PC-3 (cell line): ENCODE data around the gene KCNH8. TPM values are rescaled to one million over a fixed set of nuclear protein-coding genes. Genes with fewer than 3 reads are reported as not detected.

Source experiments
- ATAC-seq: fragments of 200-7000 bp; cut with Tn5 transposase; 2 replicates; pipeline ENCODE4 v1.9.1; 2020; ENCODE audit warnings: mild to moderate bottlenecking, moderate library complexity
- BruUV-seq: library from RNA; stranded (reverse); fragments of 400-500 nt; replicated peaks from 2 replicates; lab custom pipeline; 2021; lab: Mats Ljungman, UMichigan
- CTCF ChIA-PET: fragments of 300-600 bp; sonication (Branson Sonifier 250); formaldehyde crosslinking; loops from one replicate; lab custom pipeline; 2022; ENCODE audit warnings: antibody characterized with exemption; lab: Charles Lee
- POLR2A ChIA-PET: fragments of 300-600 bp; sonication (Branson Sonifier 250); formaldehyde crosslinking; loops from one replicate; lab custom pipeline; 2022; ENCODE audit warnings: antibody characterized with exemption; ENCODE audit not compliant: unreplicated experiment; lab: Charles Lee
- DNase-seq: peaks from one replicate; pipeline ENCODE4 v3.0.0-alpha.2; 2015
- H2AFZ ChIP-seq: fragments of 300-600 bp; sonication (generic); 2 replicates; pipeline ENCODE4 v1.6.0; 2016; ENCODE audit warnings: antibody characterized with exemption, low read length
- H3F3A ChIP-seq: fragments of 300-600 bp; sonication (generic); one replicate; pipeline ENCODE4 v1.6.0; 2017; ENCODE audit warnings: antibody characterized with exemption, low read length, control low read depth, mild to moderate bottlenecking; ENCODE audit not compliant: unreplicated experiment
- H3K27ac ChIP-seq: fragments of 300-600 bp; sonication (generic); 2 replicates; pipeline ENCODE4 v1.5.1; 2016; ENCODE audit warnings: mild to moderate bottlenecking, low read length
- H3K27me3 ChIP-seq: fragments of 300-600 bp; sonication (generic); 2 replicates; pipeline ENCODE4 v1.6.1; 2016; ENCODE audit warnings: low read length, mixed read lengths
- H3K36me3 ChIP-seq: fragments of 300-600 bp; sonication (generic); 2 replicates; pipeline ENCODE4 v1.6.1; 2016; ENCODE audit warnings: low read depth, mixed run types, low read length, mixed read lengths
- H3K4me1 ChIP-seq: fragments of 300-600 bp; sonication (generic); 2 replicates; pipeline ENCODE4 v1.5.1; 2016; ENCODE audit warnings: low read length; ENCODE audit not compliant: insufficient read depth
- H3K4me2 ChIP-seq: fragments of 300-600 bp; sonication (generic); 2 replicates; pipeline ENCODE4 v1.6.0; 2016; ENCODE audit warnings: low read length
- H3K4me3 ChIP-seq: fragments of 300-600 bp; sonication (generic); 2 replicates; pipeline ENCODE4 v1.5.1; 2016; ENCODE audit warnings: mild to moderate bottlenecking, low read length, mixed read lengths
- H3K79me2 ChIP-seq: fragments of 300-600 bp; sonication (generic); 2 replicates; pipeline ENCODE4 v1.6.1; 2017; ENCODE audit warnings: low read length, mixed read lengths
- H3K9ac ChIP-seq: fragments of 300-600 bp; sonication (generic); 2 replicates; pipeline ENCODE4 v1.6.0; 2016; ENCODE audit warnings: mild to moderate bottlenecking, low read length
- H3K9me2 ChIP-seq: fragments of 300-600 bp; sonication (generic); replicated peaks from 2 replicates; pipeline ENCODE4 v1.6.1; 2016; ENCODE audit warnings: mixed run types, low read length, mixed read lengths
- H3K9me3 ChIP-seq: fragments of 300-600 bp; sonication (generic); 2 replicates; pipeline ENCODE4 v1.6.1; 2016; ENCODE audit warnings: low read length, mixed read lengths
- H4K20me1 ChIP-seq: fragments of 300-600 bp; sonication (generic); 2 replicates; pipeline ENCODE4 v1.6.1; 2016; ENCODE audit warnings: low read length, mixed read lengths
- CTCF ChIP-seq: fragments of 300-600 bp; sonication (generic); conservative IDR thresholded peaks from 2 replicates; pipeline ENCODE4 v1.5.1; 2017; ENCODE audit warnings: antibody characterized with exemption, low read depth, mild to moderate bottlenecking, low read length
- EZH2 ChIP-seq: fragments of 300-600 bp; sonication (generic); IDR thresholded peaks from one replicate; pipeline ENCODE4 v1.6.1; 2017; ENCODE audit warnings: antibody characterized with exemption, mild to moderate bottlenecking, low read length; ENCODE audit not compliant: unreplicated experiment
- EZH2phosphoT487 ChIP-seq: fragments of 300-600 bp; sonication (generic); IDR thresholded peaks from 2 replicates; pipeline ENCODE4 v1.6.1; 2018; ENCODE audit warnings: mild to moderate bottlenecking, antibody characterized with exemption, low read length, borderline replicate concordance
- intact Hi-C: fragments of 100-400 bp; cut with micrococcal nuclease; formaldehyde crosslinking; loops from 2 replicates; pipeline ENCODE4 v1.9.0; 2023
- total RNA-seq: library from RNA; depleted of rRNA; stranded (reverse); fragments of >200 nt; gene quantifications from 2 replicates; pipeline ENCODE4 v1.2.3, GENCODE V29; 2014

The KCNH8 gene
- total RNA-seq, 1 experiment from 2014 or later, result not detected

- TF ChIP-seq EZH2 (no peak), EZH2phosphoT487 (no peak), CTCF (no peak)
- ChIA-PET CTCF (no interaction called here), POLR2A (no interaction called here)
- Histone ChIP-seq H3K4me3 (no peak overlapping the region), H3F3A (no peaks in the 10 kb centered on the region), H3K9me3 (no peaks in the 10 kb centered on the region), H3K79me2 (no peaks in the 10 kb centered on the region), H3K9ac (no peak overlapping the region), H3K27ac (no peak overlapping the region), H3K4me1 (no peaks in the 10 kb centered on the region), H3K9me2 (no peaks in the 10 kb centered on the region), H3K4me2 (no peak overlapping the region), H3K36me3 (no peaks in the 10 kb centered on the region), H3K27me3 (no peaks in the 10 kb centered on the region), H4K20me1 (no peaks in the 10 kb centered on the region), H2AFZ (no peak overlapping the region)
- intact Hi-C loops, result no loop called here
- BruUV-seq, result no TSS peak
- ATAC-seq (no peak), DNase-seq (no peak)
These were observed 40.6 kb upstream of the KCNH8 start for GRCh38 chr3:19107719-19108118.

- no peaks in the 10 kb centered on the region for H3K9me3 ChIP-seq
- no peaks in the 10 kb centered on the region for H3F3A ChIP-seq
- no peaks in the 10 kb centered on the region for H3K9me2 ChIP-seq
- H3K36me3 ChIP-seq, result no peaks in the 10 kb centered on the region
- ChIA-PET CTCF (no interaction called here), POLR2A (no interaction called here)
- H4K20me1 ChIP-seq, result no peaks in the 10 kb centered on the region
- intact Hi-C loops, result no loop called here
- no peaks in the 10 kb centered on the region for H3K4me1 ChIP-seq
- no peak overlapping the region for H2AFZ ChIP-seq
- no peak overlapping the region for H3K4me3 ChIP-seq
- no peaks in the 10 kb centered on the region for H3K79me2 ChIP-seq
- TF ChIP-seq EZH2 (no peak), CTCF (no peak), EZH2phosphoT487 (no peak)
- H3K27ac ChIP-seq, result no peak overlapping the region
- DNase-seq (no peak), ATAC-seq (no peak)
- no peaks in the 10 kb centered on the region for H3K27me3 ChIP-seq
- no peak overlapping the region for H3K4me2 ChIP-seq
- BruUV-seq, result no TSS peak
- no peak overlapping the region for H3K9ac ChIP-seq
These were observed 37.9 kb upstream of the KCNH8 start for GRCh38 chr3:19110335-19110895.

GRCh38 chr3:19114461-19114860 is 33.8 kb upstream of the KCNH8 start:
- H3K36me3 ChIP-seq, result no peaks in the 10 kb centered on the region
- no TSS peak for BruUV-seq
- H3K4me2 ChIP-seq, result no peak overlapping the region
- no peaks in the 10 kb centered on the region for H4K20me1 ChIP-seq
- H3K9me2 ChIP-seq, result no peaks in the 10 kb centered on the region
- intact Hi-C loops, result no loop called here
- no peaks in the 10 kb centered on the region for H3F3A ChIP-seq
- H3K9ac ChIP-seq, result no peak overlapping the region
- DNase-seq, result no peak
- H2AFZ ChIP-seq, result no peak overlapping the region
- H3K27ac ChIP-seq, result no peak overlapping the region
- ChIA-PET CTCF (no interaction called here), POLR2A (no interaction called here)
- H3K4me1 ChIP-seq, result no peaks in the 10 kb centered on the region
- no peaks in the 10 kb centered on the region for H3K9me3 ChIP-seq
- TF ChIP-seq CTCF (no peak), EZH2phosphoT487 (no peak), EZH2 (no peak)
- no peak for ATAC-seq
- H3K27me3 ChIP-seq, result no peaks in the 10 kb centered on the region
- no peak overlapping the region for H3K4me3 ChIP-seq
- no peaks in the 10 kb centered on the region for H3K79me2 ChIP-seq
